WTC11 (cell line): ENCODE data around the gene RASA4B.

ENCODE experiments used
- CREB1 ChIP-seq: sonication (generic); formaldehyde crosslinking; IDR thresholded peaks from 2 replicates; pipeline ENCODE4 v1.8.0; 2023; ENCODE audit warnings: mild to moderate bottlenecking, missing genetic modification reagents
- ELF4 ChIP-seq: sonication (generic); formaldehyde crosslinking; IDR thresholded peaks from 2 replicates; pipeline ENCODE4 v1.8.1; 2022; ENCODE audit warnings: low read depth, mild to moderate bottlenecking, moderate library complexity, missing genetic modification reagents
- JUN ChIP-seq: sonication (generic); formaldehyde crosslinking; IDR thresholded peaks from 2 replicates; pipeline ENCODE4 v1.8.0; 2023; ENCODE audit warnings: mild to moderate bottlenecking, missing genetic modification reagents
- MAX ChIP-seq: sonication (generic); formaldehyde crosslinking; IDR thresholded peaks from 2 replicates; pipeline ENCODE4 v1.8.0; 2022; ENCODE audit warnings: mild to moderate bottlenecking, missing genetic modification reagents
- SP1 ChIP-seq: sonication (generic); formaldehyde crosslinking; conservative IDR thresholded peaks from 2 replicates; pipeline ENCODE4 v1.8.1; 2022; ENCODE audit warnings: missing genetic modification reagents
- ZNF138 ChIP-seq: sonication (generic); formaldehyde crosslinking; conservative IDR thresholded peaks from 2 replicates; pipeline ENCODE4 v1.8.1; 2022; ENCODE audit warnings: mild to moderate bottlenecking, moderate library complexity, missing genetic modification reagents
- ZNF416 ChIP-seq: fragments of 250-450 bp; sonication (Bioruptor Pico); IDR thresholded peaks from 2 replicates; pipeline ENCODE4 v1.9.0; 2021; ENCODE audit warnings: mild to moderate bottlenecking, inconsistent platforms
- TF ChIP-seq, protein P1 (sequence below): fragments of 200-600 bp; IDR thresholded peaks from 2 replicates; pipeline ENCODE4 v1.8.0; 2022; ENCODE audit warnings: antibody characterized with exemption
- TF ChIP-seq, protein P2 (sequence below): sonication (generic); formaldehyde crosslinking; IDR thresholded peaks from 2 replicates; pipeline ENCODE4 v1.8.1; 2023; ENCODE audit warnings: mild to moderate bottlenecking, missing genetic modification reagents
- TF ChIP-seq, protein P3 (sequence below): sonication (generic); formaldehyde crosslinking; IDR thresholded peaks from 2 replicates; pipeline ENCODE4 v1.8.1; 2022; ENCODE audit warnings: missing genetic modification reagents, borderline replicate concordance
- TF ChIP-seq, protein P4 (sequence below): sonication (generic); formaldehyde crosslinking; conservative IDR thresholded peaks from 2 replicates; pipeline ENCODE4 v1.8.1; 2022; ENCODE audit warnings: mild to moderate bottlenecking, missing genetic modification reagents
- TF ChIP-seq, protein P5 (sequence below): fragments of 250-450 bp; sonication (Bioruptor Pico); IDR thresholded peaks from 2 replicates; pipeline ENCODE4 v2.1.2; 2022; ENCODE audit warnings: mild to moderate bottlenecking, moderate library complexity

- TF ChIP-seq, protein P1, sequence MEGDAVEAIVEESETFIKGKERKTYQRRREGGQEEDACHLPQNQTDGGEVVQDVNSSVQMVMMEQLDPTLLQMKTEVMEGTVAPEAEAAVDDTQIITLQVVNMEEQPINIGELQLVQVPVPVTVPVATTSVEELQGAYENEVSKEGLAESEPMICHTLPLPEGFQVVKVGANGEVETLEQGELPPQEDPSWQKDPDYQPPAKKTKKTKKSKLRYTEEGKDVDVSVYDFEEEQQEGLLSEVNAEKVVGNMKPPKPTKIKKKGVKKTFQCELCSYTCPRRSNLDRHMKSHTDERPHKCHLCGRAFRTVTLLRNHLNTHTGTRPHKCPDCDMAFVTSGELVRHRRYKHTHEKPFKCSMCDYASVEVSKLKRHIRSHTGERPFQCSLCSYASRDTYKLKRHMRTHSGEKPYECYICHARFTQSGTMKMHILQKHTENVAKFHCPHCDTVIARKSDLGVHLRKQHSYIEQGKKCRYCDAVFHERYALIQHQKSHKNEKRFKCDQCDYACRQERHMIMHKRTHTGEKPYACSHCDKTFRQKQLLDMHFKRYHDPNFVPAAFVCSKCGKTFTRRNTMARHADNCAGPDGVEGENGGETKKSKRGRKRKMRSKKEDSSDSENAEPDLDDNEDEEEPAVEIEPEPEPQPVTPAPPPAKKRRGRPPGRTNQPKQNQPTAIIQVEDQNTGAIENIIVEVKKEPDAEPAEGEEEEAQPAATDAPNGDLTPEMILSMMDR: no peak
- no peak for TF ChIP-seq SP1 (CRISPR knock-in tag)
- TF ChIP-seq ZNF138: no peak
- no peak for TF ChIP-seq JUN (CRISPR knock-in tag)
- TF ChIP-seq, protein P2, sequence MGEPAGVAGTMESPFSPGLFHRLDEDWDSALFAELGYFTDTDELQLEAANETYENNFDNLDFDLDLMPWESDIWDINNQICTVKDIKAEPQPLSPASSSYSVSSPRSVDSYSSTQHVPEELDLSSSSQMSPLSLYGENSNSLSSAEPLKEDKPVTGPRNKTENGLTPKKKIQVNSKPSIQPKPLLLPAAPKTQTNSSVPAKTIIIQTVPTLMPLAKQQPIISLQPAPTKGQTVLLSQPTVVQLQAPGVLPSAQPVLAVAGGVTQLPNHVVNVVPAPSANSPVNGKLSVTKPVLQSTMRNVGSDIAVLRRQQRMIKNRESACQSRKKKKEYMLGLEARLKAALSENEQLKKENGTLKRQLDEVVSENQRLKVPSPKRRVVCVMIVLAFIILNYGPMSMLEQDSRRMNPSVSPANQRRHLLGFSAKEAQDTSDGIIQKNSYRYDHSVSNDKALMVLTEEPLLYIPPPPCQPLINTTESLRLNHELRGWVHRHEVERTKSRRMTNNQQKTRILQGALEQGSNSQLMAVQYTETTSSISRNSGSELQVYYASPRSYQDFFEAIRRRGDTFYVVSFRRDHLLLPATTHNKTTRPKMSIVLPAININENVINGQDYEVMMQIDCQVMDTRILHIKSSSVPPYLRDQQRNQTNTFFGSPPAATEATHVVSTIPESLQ: no peak
- TF ChIP-seq, protein P3, sequence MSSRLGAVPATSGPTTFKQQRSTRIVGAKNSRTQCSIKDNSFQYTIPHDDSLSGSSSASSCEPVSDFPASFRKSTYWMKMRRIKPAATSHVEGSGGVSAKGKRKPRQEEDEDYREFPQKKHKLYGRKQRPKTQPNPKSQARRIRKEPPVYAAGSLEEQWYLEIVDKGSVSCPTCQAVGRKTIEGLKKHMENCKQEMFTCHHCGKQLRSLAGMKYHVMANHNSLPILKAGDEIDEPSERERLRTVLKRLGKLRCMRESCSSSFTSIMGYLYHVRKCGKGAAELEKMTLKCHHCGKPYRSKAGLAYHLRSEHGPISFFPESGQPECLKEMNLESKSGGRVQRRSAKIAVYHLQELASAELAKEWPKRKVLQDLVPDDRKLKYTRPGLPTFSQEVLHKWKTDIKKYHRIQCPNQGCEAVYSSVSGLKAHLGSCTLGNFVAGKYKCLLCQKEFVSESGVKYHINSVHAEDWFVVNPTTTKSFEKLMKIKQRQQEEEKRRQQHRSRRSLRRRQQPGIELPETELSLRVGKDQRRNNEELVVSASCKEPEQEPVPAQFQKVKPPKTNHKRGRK (CRISPR knock-in tag): no peak
- TF ChIP-seq, protein P4, sequence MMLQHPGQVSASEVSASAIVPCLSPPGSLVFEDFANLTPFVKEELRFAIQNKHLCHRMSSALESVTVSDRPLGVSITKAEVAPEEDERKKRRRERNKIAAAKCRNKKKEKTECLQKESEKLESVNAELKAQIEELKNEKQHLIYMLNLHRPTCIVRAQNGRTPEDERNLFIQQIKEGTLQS (CRISPR knock-in tag): no peak
- TF ChIP-seq ELF4: no peak
- no peak for TF ChIP-seq CREB1 (CRISPR knock-in tag)
- no peak for TF ChIP-seq ZNF416 (CRISPR knock-in tag)
- TF ChIP-seq, protein P5, sequence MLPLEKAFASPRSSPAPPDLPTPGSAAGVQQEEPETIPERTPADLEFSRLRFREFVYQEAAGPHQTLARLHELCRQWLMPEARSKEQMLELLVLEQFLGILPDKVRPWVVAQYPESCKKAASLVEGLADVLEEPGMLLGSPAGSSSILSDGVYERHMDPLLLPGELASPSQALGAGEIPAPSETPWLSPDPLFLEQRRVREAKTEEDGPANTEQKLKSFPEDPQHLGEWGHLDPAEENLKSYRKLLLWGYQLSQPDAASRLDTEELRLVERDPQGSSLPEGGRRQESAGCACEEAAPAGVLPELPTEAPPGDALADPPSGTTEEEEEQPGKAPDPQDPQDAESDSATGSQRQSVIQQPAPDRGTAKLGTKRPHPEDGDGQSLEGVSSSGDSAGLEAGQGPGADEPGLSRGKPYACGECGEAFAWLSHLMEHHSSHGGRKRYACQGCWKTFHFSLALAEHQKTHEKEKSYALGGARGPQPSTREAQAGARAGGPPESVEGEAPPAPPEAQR: no peak
- TF ChIP-seq MAX (CRISPR knock-in tag): no peak
These were observed 71.0 kb downstream of the RASA4B start for GRCh38 chr7:102446387-102447156.
